Choroid plexus epithelial cell (primary cell): Measurements from ENCODE around the gene TMEM131.

Experiments
- DNase-seq: peaks from one replicate; pipeline ENCODE4 v3.0.0-alpha.2; 2010; ENCODE audit warnings: low read depth
- H3K4me3 ChIP-seq: 2 replicates; pipeline ENCODE4 v1.5.1; 2011; ENCODE audit warnings: low read depth, mild to moderate bottlenecking, control low read depth, low read length, moderate library complexity
- TF ChIP-seq, protein P1 (sequence below): conservative IDR thresholded peaks from 2 replicates; pipeline ENCODE4 v1.5.1; 2011; ENCODE audit warnings: low read depth, mild to moderate bottlenecking, control low read depth, inconsistent platforms, low read length, moderate library complexity

Gene TMEM131

GRCh38 chr2:97742381-97742847 is 253.3 kb downstream of the TMEM131 start:
- H3K4me3 ChIP-seq, result no peak overlapping the region
- TF ChIP-seq, protein P1, sequence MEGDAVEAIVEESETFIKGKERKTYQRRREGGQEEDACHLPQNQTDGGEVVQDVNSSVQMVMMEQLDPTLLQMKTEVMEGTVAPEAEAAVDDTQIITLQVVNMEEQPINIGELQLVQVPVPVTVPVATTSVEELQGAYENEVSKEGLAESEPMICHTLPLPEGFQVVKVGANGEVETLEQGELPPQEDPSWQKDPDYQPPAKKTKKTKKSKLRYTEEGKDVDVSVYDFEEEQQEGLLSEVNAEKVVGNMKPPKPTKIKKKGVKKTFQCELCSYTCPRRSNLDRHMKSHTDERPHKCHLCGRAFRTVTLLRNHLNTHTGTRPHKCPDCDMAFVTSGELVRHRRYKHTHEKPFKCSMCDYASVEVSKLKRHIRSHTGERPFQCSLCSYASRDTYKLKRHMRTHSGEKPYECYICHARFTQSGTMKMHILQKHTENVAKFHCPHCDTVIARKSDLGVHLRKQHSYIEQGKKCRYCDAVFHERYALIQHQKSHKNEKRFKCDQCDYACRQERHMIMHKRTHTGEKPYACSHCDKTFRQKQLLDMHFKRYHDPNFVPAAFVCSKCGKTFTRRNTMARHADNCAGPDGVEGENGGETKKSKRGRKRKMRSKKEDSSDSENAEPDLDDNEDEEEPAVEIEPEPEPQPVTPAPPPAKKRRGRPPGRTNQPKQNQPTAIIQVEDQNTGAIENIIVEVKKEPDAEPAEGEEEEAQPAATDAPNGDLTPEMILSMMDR, result no peak
- DNase-seq, result peak; percentile 27

GRCh38 chr2:97741686-97742085 is 254.1 kb downstream of the TMEM131 start:
- H3K4me3 ChIP-seq, result no peak overlapping the region
- no peak for DNase-seq
- TF ChIP-seq, protein P1, result no peak

GRCh38 chr2:97741251-97741650 is 254.5 kb downstream of the TMEM131 start:
- H3K4me3 ChIP-seq, result no peak overlapping the region
- DNase-seq, result no peak
- TF ChIP-seq, protein P1, result no peak

- H3K4me3 ChIP-seq, result no peak overlapping the region
- TF ChIP-seq, protein P1, result peak; percentile 86
- peak; percentile 47 for DNase-seq
These were observed 255.1 kb downstream of the TMEM131 start for GRCh38 chr2:97740590-97741182.

GRCh38 chr2:97739893-97740245 is 255.9 kb downstream of the TMEM131 start:
- no peak for DNase-seq
- TF ChIP-seq, protein P1, result no peak
- no peak overlapping the region for H3K4me3 ChIP-seq

DNA sequence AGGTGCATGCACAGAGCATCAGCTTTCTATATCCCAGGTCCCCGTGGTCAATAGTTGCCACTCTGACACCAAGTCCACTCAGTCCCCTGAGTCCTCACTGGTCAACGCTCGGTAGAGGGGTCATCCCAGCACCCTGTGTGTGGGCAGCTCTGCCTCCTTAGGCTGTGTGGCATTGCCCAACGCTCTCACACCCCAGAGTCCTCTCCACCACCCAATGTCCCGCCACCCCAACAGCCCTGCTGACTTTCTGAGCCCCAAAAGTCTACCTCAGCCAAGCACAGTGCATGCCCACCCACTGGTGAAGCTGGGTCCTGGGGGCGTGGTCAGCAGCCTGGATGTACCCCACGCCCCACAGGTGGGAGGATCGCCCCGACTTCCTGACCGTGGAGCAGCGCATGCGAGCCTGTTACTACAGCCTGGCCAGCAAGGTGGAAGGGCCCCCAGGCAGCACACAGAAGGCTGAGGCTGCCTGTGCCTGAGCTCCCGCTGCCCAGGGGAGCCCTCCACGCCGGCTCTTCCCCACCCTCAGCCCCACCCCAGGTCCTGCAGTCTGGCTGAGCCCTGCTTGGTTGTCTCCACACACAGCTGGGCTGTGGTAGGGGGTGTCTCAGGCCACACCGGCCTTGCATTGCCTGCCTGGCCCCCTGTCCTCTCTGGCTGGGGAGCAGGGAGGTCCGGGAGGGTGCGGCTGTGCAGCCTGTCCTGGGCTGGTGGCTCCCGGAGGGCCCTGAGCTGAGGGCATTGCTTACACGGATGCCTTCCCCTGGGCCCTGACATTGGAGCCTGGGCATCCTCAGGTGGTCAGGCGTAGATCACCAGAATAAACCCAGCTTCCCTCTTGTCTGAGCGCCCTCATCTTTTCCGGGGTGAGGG is 256.5 kb downstream of the TMEM131 start:
- no peak overlapping the region for H3K4me3 ChIP-seq
- DNase-seq, result no peak
- TF ChIP-seq, protein P1, result no peak
